HEK293 (cell line): Measurements from ENCODE around the gene STYX.

Source experiments
- CTCF ChIA-PET: fragments of 350-600 bp; formaldehyde crosslinking; extraction: SDS; loops from one replicate; lab custom pipeline; 2021; ENCODE audit warnings: antibody characterized with exemption; lab: Yijun Ruan, JAX
- POLR2A ChIA-PET: fragments of 300-600 bp; formaldehyde crosslinking; extraction: SDS; loops from one replicate; lab custom pipeline; 2020; ENCODE audit warnings: antibody characterized with exemption, inconsistent platforms; lab: Yijun Ruan, JAX
- H3K27ac ChIP-seq: fragments of 200-500 bp; sonication (Bioruptor generic); 2 replicates; pipeline ENCODE4 v1.5.1; 2014; ENCODE audit warnings: low read depth, low read length, control low read depth, inconsistent platforms; ENCODE audit errors: extremely low read depth
- H3K36me3 ChIP-seq, 2 experiments: fragments of 200-500 bp in 1 of 2; sonication (Bioruptor generic) in 1 of 2; 1 replicate in 1 of 2; 2 replicates in 1 of 2; pipeline ENCODE4 v1.5.1; 2014 to 2017; ENCODE audit warnings: inconsistent platforms in 2 of 2, low read length in 2 of 2; ENCODE audit not compliant: control insufficient read depth in 2 of 2, insufficient read depth in 1 of 2
- H3K4me1 ChIP-seq: fragments of 200-500 bp; sonication (Bioruptor generic); 2 replicates; pipeline ENCODE4 v1.5.1; 2014; ENCODE audit warnings: mild to moderate bottlenecking, low read length, inconsistent platforms; ENCODE audit not compliant: control insufficient read depth, insufficient read depth
- H3K4me3 ChIP-seq: 2 replicates; pipeline ENCODE4 v1.5.1; 2011; ENCODE audit warnings: low read depth, mild to moderate bottlenecking, control low read depth, low read length, moderate library complexity
- H3K9me3 ChIP-seq: fragments of 200-500 bp; sonication (Bioruptor generic); 2 replicates; pipeline ENCODE4 v1.5.1; 2014; ENCODE audit warnings: low read depth, low read length, inconsistent platforms; ENCODE audit not compliant: control insufficient read depth, insufficient read depth
- ATF2 ChIP-seq: fragments of 450-650 bp; formaldehyde crosslinking; IDR thresholded peaks from 2 replicates; pipeline ENCODE4 v1.5.1; 2016; ENCODE audit warnings: missing biosample characterization, missing genetic modification characterization, low read depth
- FEZF1 ChIP-seq: fragments of 450-650 bp; formaldehyde crosslinking; IDR thresholded peaks from 2 replicates; pipeline ENCODE4 v1.5.1; 2016; ENCODE audit warnings: missing biosample characterization, missing genetic modification characterization
- GLIS2 ChIP-seq: fragments of 450-650 bp; formaldehyde crosslinking; IDR thresholded peaks from 2 replicates; pipeline ENCODE4 v1.5.1; 2016; ENCODE audit warnings: missing biosample characterization, missing genetic modification characterization
- KLF1 ChIP-seq: fragments of 450-650 bp; formaldehyde crosslinking; IDR thresholded peaks from 2 replicates; pipeline ENCODE4 v1.5.1; 2016; ENCODE audit warnings: missing biosample characterization, missing genetic modification characterization
- KLF16 ChIP-seq: fragments of 450-650 bp; formaldehyde crosslinking; IDR thresholded peaks from 2 replicates; pipeline ENCODE4 v1.5.1; 2017; ENCODE audit warnings: missing biosample characterization, missing genetic modification characterization
- KLF9 ChIP-seq: fragments of 450-650 bp; formaldehyde crosslinking; IDR thresholded peaks from 2 replicates; pipeline ENCODE4 v1.5.1; 2016; ENCODE audit warnings: missing biosample characterization, missing genetic modification characterization, low read depth
- RBAK ChIP-seq: fragments of 450-650 bp; formaldehyde crosslinking; IDR thresholded peaks from 2 replicates; pipeline ENCODE4 v1.5.1; 2016; ENCODE audit warnings: missing biosample characterization, missing genetic modification characterization
- REPIN1 ChIP-seq: fragments of 450-650 bp; formaldehyde crosslinking; IDR thresholded peaks from 2 replicates; pipeline ENCODE4 v1.5.1; 2017; ENCODE audit warnings: missing biosample characterization, missing genetic modification characterization, low read depth
- REST ChIP-seq: fragments of 450-650 bp; formaldehyde crosslinking; IDR thresholded peaks from 2 replicates; pipeline ENCODE4 v1.5.1; 2016; ENCODE audit warnings: missing biosample characterization, missing genetic modification characterization
- TRIM28 ChIP-seq: IDR thresholded peaks from 2 replicates; pipeline ENCODE4 v1.6.1; 2011; ENCODE audit warnings: low read length, control low read depth, borderline replicate concordance
- ZBTB26 ChIP-seq: fragments of 450-650 bp; formaldehyde crosslinking; optimal IDR thresholded peaks from 2 replicates; pipeline ENCODE3; 2016; ENCODE audit warnings: missing biosample characterization, mild to moderate bottlenecking, missing genetic modification characterization
- ZBTB49 ChIP-seq: fragments of 450-650 bp; formaldehyde crosslinking; IDR thresholded peaks from 2 replicates; pipeline ENCODE4 v1.5.1; 2016; ENCODE audit warnings: missing biosample characterization, missing genetic modification characterization, low read depth
- ZFHX2 ChIP-seq: fragments of 450-650 bp; formaldehyde crosslinking; conservative IDR thresholded peaks from 2 replicates; pipeline ENCODE4 v1.5.1; 2016; ENCODE audit warnings: missing biosample characterization, missing genetic modification characterization
- ZFP37 ChIP-seq: fragments of 450-650 bp; formaldehyde crosslinking; IDR thresholded peaks from 2 replicates; pipeline ENCODE4 v1.5.1; 2016; ENCODE audit warnings: missing biosample characterization, missing genetic modification characterization
- ZIC2 ChIP-seq: fragments of 450-650 bp; formaldehyde crosslinking; IDR thresholded peaks from 2 replicates; pipeline ENCODE4 v1.5.1; 2016; ENCODE audit warnings: missing biosample characterization, missing genetic modification characterization
- ZNF16 ChIP-seq: fragments of 450-650 bp; formaldehyde crosslinking; IDR thresholded peaks from 2 replicates; pipeline ENCODE4 v1.5.1; 2016; ENCODE audit warnings: low read depth, missing biosample characterization, missing genetic modification characterization
- ZNF2 ChIP-seq: fragments of 450-650 bp; formaldehyde crosslinking; IDR thresholded peaks from 2 replicates; pipeline ENCODE4 v1.5.1; 2016; ENCODE audit warnings: missing biosample characterization, missing genetic modification characterization
- ZNF202 ChIP-seq: fragments of 450-650 bp; formaldehyde crosslinking; IDR thresholded peaks from 2 replicates; pipeline ENCODE4 v1.5.1; 2016; ENCODE audit warnings: missing biosample characterization, missing genetic modification characterization, borderline replicate concordance
- ZNF211 ChIP-seq: fragments of 450-650 bp; formaldehyde crosslinking; IDR thresholded peaks from 2 replicates; pipeline ENCODE4 v1.5.1; 2016; ENCODE audit warnings: low read depth, missing biosample characterization, missing genetic modification characterization
- ZNF214 ChIP-seq: fragments of 450-650 bp; formaldehyde crosslinking; IDR thresholded peaks from 2 replicates; pipeline ENCODE4 v1.5.1; 2017; ENCODE audit warnings: missing biosample characterization, mild to moderate bottlenecking, missing genetic modification characterization, borderline replicate concordance
- ZNF266 ChIP-seq: fragments of 450-650 bp; formaldehyde crosslinking; IDR thresholded peaks from 2 replicates; pipeline ENCODE4 v1.5.1; 2016; ENCODE audit warnings: missing biosample characterization, missing genetic modification characterization, low read depth
- ZNF302 ChIP-seq: fragments of 450-650 bp; formaldehyde crosslinking; IDR thresholded peaks from 2 replicates; pipeline ENCODE4 v1.5.1; 2016; ENCODE audit warnings: missing biosample characterization, missing genetic modification characterization, low read depth
- ZNF366 ChIP-seq: fragments of 450-650 bp; formaldehyde crosslinking; conservative IDR thresholded peaks from 2 replicates; pipeline ENCODE4 v1.5.1; 2016; ENCODE audit warnings: missing biosample characterization, missing genetic modification characterization
- ZNF391 ChIP-seq: fragments of 450-650 bp; formaldehyde crosslinking; IDR thresholded peaks from 2 replicates; pipeline ENCODE4 v1.5.1; 2016; ENCODE audit warnings: low read depth, missing biosample characterization, missing genetic modification characterization, borderline replicate concordance
- ZNF585B ChIP-seq: fragments of 450-650 bp; formaldehyde crosslinking; IDR thresholded peaks from 2 replicates; pipeline ENCODE4 v1.5.1; 2016; ENCODE audit warnings: missing biosample characterization, missing genetic modification characterization
- ZNF777 ChIP-seq: fragments of 450-650 bp; formaldehyde crosslinking; IDR thresholded peaks from 2 replicates; pipeline ENCODE4 v1.5.1; 2017; ENCODE audit warnings: missing biosample characterization, missing genetic modification characterization, borderline replicate concordance
- ZSCAN23 ChIP-seq: fragments of 450-650 bp; formaldehyde crosslinking; IDR thresholded peaks from 2 replicates; pipeline ENCODE4 v1.5.1; 2016; ENCODE audit warnings: missing biosample characterization, missing genetic modification characterization

The STYX gene

GRCh38 chr14:52694761-52695480 is 35.0 kb upstream of the STYX start (continued):
- TF ChIP-seq ATF2: no peak
- no peak for TF ChIP-seq REPIN1 (tag by site-specific recombination)
- TF ChIP-seq ZNF391 (tag by site-specific recombination): no peak
- peak; percentile 61 for TF ChIP-seq GLIS2 (tag by site-specific recombination)
- no peak for TF ChIP-seq ZIC2 (tag by site-specific recombination)
- 0 out of 2 replicates have a peak, but pooled peaks have one; percentile 13 for TF ChIP-seq KLF9 (tag by site-specific recombination)
- peak; percentile 55; the same call in 1 of the 2 replicates for TF ChIP-seq ZNF2 (tag by site-specific recombination)
- TF ChIP-seq ZNF16 (tag by site-specific recombination): no peak

- H3K4me3 ChIP-seq: peak within 1 kb of the TSS; percentile 86
- H3K27ac ChIP-seq: peak within 1 kb of the TSS; percentile 88
- peaks cover 18% of the 10 kb centered on the region for H3K4me1 ChIP-seq
- ChIA-PET CTCF (interaction anchor here (0.6 to 0.8 kb wide), 2 partner anchors 32 to 453 kb away, joined by 3 read pairs; no protein-coding TSS in a partner anchor), POLR2A (interaction anchor here (0.6 to 1.6 kb wide), 3 partner anchors 12 to 1816 kb away, joined by 3 to 8 read pairs (median 4); partner anchors contain the start of genes PSMC6 and STYX)
- peaks cover 0 to 3% of the 10 kb centered on the region in 2 experiments; a peak in 1 of 3 replicates for H3K36me3 ChIP-seq
- H3K9me3 ChIP-seq: no peaks in the 10 kb centered on the region
- no peak for TF ChIP-seq ZSCAN23 (tag by site-specific recombination)
- TF ChIP-seq ZNF266 (tag by site-specific recombination): no peak
- TF ChIP-seq ZNF302: no peak
- 0 out of 2 replicates have a peak, but pooled peaks have one; percentile 21 for TF ChIP-seq KLF16
- peak; percentile 61 for TF ChIP-seq ZFHX2 (tag by site-specific recombination)
- no peak for TF ChIP-seq ZNF391 (tag by site-specific recombination)
- no peak for TF ChIP-seq ZNF211 (tag by site-specific recombination)
- TF ChIP-seq ZBTB26 (tag by site-specific recombination): peak; percentile 44
- TF ChIP-seq ZFP37 (tag by site-specific recombination): no peak
- TF ChIP-seq KLF1 (tag by site-specific recombination): peak; percentile 54
- no peak for TF ChIP-seq TRIM28
- no peak for TF ChIP-seq ZNF214 (tag by site-specific recombination)
- TF ChIP-seq KLF9 (tag by site-specific recombination): peak; percentile 87
- no peak for TF ChIP-seq RBAK
- no peak for TF ChIP-seq REST (tag by site-specific recombination)
- no peak for TF ChIP-seq ZNF366
- TF ChIP-seq ZBTB49 (tag by site-specific recombination): no peak
- TF ChIP-seq ZNF202 (tag by site-specific recombination): no peak
- no peak for TF ChIP-seq ZNF777
- no peak for TF ChIP-seq ZNF585B (tag by site-specific recombination)
- TF ChIP-seq FEZF1 (tag by site-specific recombination): no peak
Observed at GRCh38 chr14:52695481-52696091, 34.4 kb upstream of the STYX start, which contains the start of gene ERO1A. ERO1A (minus strand) TSS chr14:52695558; CDS start chr14:52695481, 77 bp downstream.
